WERI-Rb-1 (cell line): ENCODE results near the gene CSH2.
"Not testable (repeated sequence)": the region's sequence is repeated elsewhere in the genome, so short reads cannot be mapped to it uniquely, and the experiment has no call there.

Source experiments
- DNase-seq: peaks from one replicate; pipeline ENCODE4 v3.0.0-alpha.2; 2020
- H3K27ac ChIP-seq: fragments of 250-450 bp; sonication (Bioruptor Pico); 2 replicates; pipeline ENCODE4 v1.5.1; 2020; ENCODE audit warnings: mild to moderate bottlenecking, moderate library complexity
- H3K27me3 ChIP-seq: fragments of 250-450 bp; sonication (Bioruptor Pico); 2 replicates; pipeline ENCODE4 v1.5.1; 2021; ENCODE audit warnings: mild to moderate bottlenecking, low read depth, moderate library complexity; ENCODE audit not compliant: insufficient read depth, severe bottlenecking
- H3K36me3 ChIP-seq: fragments of 250-450 bp; sonication (Bioruptor Pico); 2 replicates; pipeline ENCODE4 v1.5.1; 2020; ENCODE audit warnings: mild to moderate bottlenecking, moderate library complexity
- H3K4me3 ChIP-seq: 2 replicates; pipeline ENCODE4 v1.5.1; 2011; ENCODE audit warnings: low read depth, mild to moderate bottlenecking, control low read depth, low read length
- H3K9me3 ChIP-seq: fragments of 250-450 bp; sonication (Bioruptor Pico); 2 replicates; pipeline ENCODE4 v1.5.1; 2021; ENCODE audit warnings: mild to moderate bottlenecking, moderate library complexity; ENCODE audit not compliant: severe bottlenecking
- CTCF ChIP-seq: IDR thresholded peaks from 2 replicates; pipeline ENCODE4 v1.5.1; 2011; ENCODE audit warnings: low read depth, mild to moderate bottlenecking, control low read depth, inconsistent platforms, low read length

CSH2 gene

GRCh38 chr17:63871646-63872365 is 1.7 kb downstream of the CSH2 start:
- H3K4me3 ChIP-seq, H3K9me3 ChIP-seq, DNase-seq, H3K27me3 ChIP-seq, H3K27ac ChIP-seq, H3K36me3 ChIP-seq: not testable (repeated sequence)

GRCh38 chr17:63870292-63870665 is 3.2 kb downstream of the CSH2 start:
- H3K36me3 ChIP-seq, DNase-seq, H3K27ac ChIP-seq, H3K9me3 ChIP-seq, H3K27me3 ChIP-seq, H3K4me3 ChIP-seq: not testable (repeated sequence)

- H3K4me3 ChIP-seq, DNase-seq, H3K27ac ChIP-seq, H3K27me3 ChIP-seq, H3K36me3 ChIP-seq, H3K9me3 ChIP-seq: not testable (repeated sequence)
- TF ChIP-seq CTCF, result peak; percentile 8; the same call in 1 of the 2 replicates
Observed at GRCh38 chr17:63869491-63870291, 3.8 kb downstream of the CSH2 start.

GRCh38 chr17:63866625-63867024 is 6.9 kb downstream of the CSH2 start:
- DNase-seq, result peak; percentile 60
- not testable (repeated sequence) for H3K27ac ChIP-seq, H3K27me3 ChIP-seq, H3K9me3 ChIP-seq, H3K36me3 ChIP-seq, H3K4me3 ChIP-seq
- peak; percentile 67 for TF ChIP-seq CTCF

- no peak overlapping the region for H3K4me3 ChIP-seq
- H3K9me3 ChIP-seq, result no peaks in the 10 kb centered on the region
- no peaks in the 10 kb centered on the region for H3K27me3 ChIP-seq
- no peak for DNase-seq
- no peaks in the 10 kb centered on the region for H3K36me3 ChIP-seq
- H3K27ac ChIP-seq, result no peak overlapping the region
- no peak for TF ChIP-seq CTCF
Observed at GRCh38 chr17:63859257-63859656, 14.2 kb downstream of the CSH2 start.

GRCh38 chr17:63856425-63856824 is 17.1 kb downstream of the CSH2 start:
- not testable (repeated sequence) for H3K36me3 ChIP-seq, DNase-seq, H3K9me3 ChIP-seq, H3K4me3 ChIP-seq, H3K27ac ChIP-seq, H3K27me3 ChIP-seq

- no peak for TF ChIP-seq CTCF
- DNase-seq, result no peak
- Histone ChIP-seq H3K4me3 (no peak overlapping the region), H3K27ac (no peak overlapping the region), H3K36me3 (no peaks in the 10 kb centered on the region), H3K9me3 (no peaks in the 10 kb centered on the region), H3K27me3 (no peaks in the 10 kb centered on the region)
Observed at GRCh38 chr17:63855185-63855584, 18.3 kb downstream of the CSH2 start.
